Activated T-cell treated with anti-CD3 and anti-CD28 coated beads for 24 hours (primary cell): ENCODE measurements around the gene RAD9B.
"Not testable (repeated sequence)": the region's sequence is repeated elsewhere in the genome, so short reads cannot be mapped to it uniquely, and the experiment has no call there.

Experiments
- DNase-seq: peaks from one replicate; pipeline ENCODE4 v3.0.0-alpha.2; 2020; ENCODE audit warnings: low read depth

The RAD9B gene

GRCh38 chr12:110501752-110502738, at the start of gene RAD9B, which contains the start of gene VPS29:
Gene RAD9B, plus strand, starts transcription at chr12:110502331. Its CDS starts 7 bp downstream, at chr12:110502338.
Gene VPS29, minus strand, starts transcription at chr12:110502111. Its CDS starts 60 bp downstream, at chr12:110502051.
- peak; percentile 98 for DNase-seq

- DNase-seq: no peak
Observed at GRCh38 chr12:110453569-110454296, 48.4 kb upstream of the RAD9B start.

- no peak for DNase-seq
Observed at GRCh38 chr12:110458756-110459155, 43.4 kb upstream of the RAD9B start.

- DNase-seq: not testable (repeated sequence)
Observed at GRCh38 chr12:110461189-110461588, 40.9 kb upstream of the RAD9B start.

- no peak for DNase-seq
Observed at GRCh38 chr12:110465024-110465423, 37.1 kb upstream of the RAD9B start.

- not testable (repeated sequence) for DNase-seq
Observed at GRCh38 chr12:110465765-110466164, 36.4 kb upstream of the RAD9B start.

- DNase-seq: no peak
Observed at GRCh38 chr12:110466791-110467190, 35.3 kb upstream of the RAD9B start.

GRCh38 chr12:110467847-110468213, 34.3 kb upstream of the RAD9B start:
- DNase-seq: no peak

GRCh38 chr12:110468214-110469048, 33.7 kb upstream of the RAD9B start, which contains the start of the genes FAM216A and GPN3:
Gene FAM216A, plus strand, starts transcription at chr12:110468845. Its CDS starts 31 bp downstream, at chr12:110468876.
Gene GPN3, minus strand, starts transcription at chr12:110468257. Its CDS starts 54 bp downstream, at chr12:110468203.
- peak; percentile 93 for DNase-seq

- DNase-seq: no peak
Observed at GRCh38 chr12:110475426-110475825, 26.7 kb upstream of the RAD9B start.

- DNase-seq: no peak
Observed at GRCh38 chr12:110498984-110499706, 3.0 kb upstream of the RAD9B start.

GRCh38 chr12:110501399-110501751, 756 bp upstream of the RAD9B start:
- DNase-seq: no peak

- no peak for DNase-seq
Observed at GRCh38 chr12:110503432-110503831, 1.3 kb downstream of the RAD9B start.

- no peak for DNase-seq
Observed at GRCh38 chr12:110505332-110505731, 3.2 kb downstream of the RAD9B start.

GRCh38 chr12:110508071-110508586, 6.0 kb downstream of the RAD9B start:
- DNase-seq: no peak

- DNase-seq: no peak
Observed at GRCh38 chr12:110513842-110514241, 11.7 kb downstream of the RAD9B start.

GRCh38 chr12:110514363-110514762, 12.2 kb downstream of the RAD9B start:
- DNase-seq: no peak

GRCh38 chr12:110516995-110517394, 14.9 kb downstream of the RAD9B start:
- no peak for DNase-seq

- DNase-seq: not testable (repeated sequence)
Observed at GRCh38 chr12:110518014-110518413, 15.9 kb downstream of the RAD9B start.

GRCh38 chr12:110520876-110521712, 19.0 kb downstream of the RAD9B start:
- not testable (repeated sequence) for DNase-seq
